ENCODE data around the gene DDB1. TPM values are rescaled to one million over a fixed set of nuclear protein-coding genes. Genes with fewer than 3 reads are reported as not detected.
A peak's percentile ranks its signal among the peaks of the same experiment; 100 is the strongest.

The DDB1 gene
- total RNA-seq (2021), result 294 and 297 TPM in 2 replicates
- long read RNA-seq, full-length matches to known transcripts, result 1,839 of 2,141 reads
- long read RNA-seq, partial matches to known transcripts, result 183 of 2,141 reads
- long read RNA-seq, other reads (novel, unspliced or antisense), result 119 of 2,141 reads

GRCh38 chr11:61332797-61333549, at the start of gene DDB1, which contains the start of gene TKFC:
DDB1 (minus strand) TSS chr11:61333105; CDS start chr11:61332968, 137 bp downstream.
TKFC (plus strand) TSS chr11:61333228; CDS start chr11:61334729, 1,501 bp downstream.
- Histone ChIP-seq H3K56ac (ENCODE audit: insufficient read length, low read depth, low read length) (peak within 1 kb of the TSS; percentile 76), H3T11ph (ENCODE audit: low read length) (no peak within 1 kb of the TSS), H4K8ac (replicated peaks; ENCODE audit: insufficient read length, low read depth, low read length) (no peak within 1 kb of the TSS), H4K20me1 (ENCODE audit: control insufficient read depth, insufficient read depth, insufficient read length) (no peaks in the 10 kb centered on the region), H3K4me1 (ENCODE audit: insufficient read depth, low read length) (peaks cover 5% of the 10 kb centered on the region), H3K79me2 (ENCODE audit: insufficient read depth, low read length) (peaks cover 25% of the 10 kb centered on the region), H2AFZ (ENCODE audit: low read length) (no peak within 1 kb of the TSS), H3K18ac (ENCODE audit: insufficient read length, low read depth, low read length) (peak within 1 kb of the TSS; percentile 97), H3K4me2 (ENCODE audit: insufficient read depth, insufficient read length, low read length) (peak within 1 kb of the TSS; percentile 94), H2AK5ac (ENCODE audit: insufficient read length, low read length) (no peak within 1 kb of the TSS), H4K91ac (ENCODE audit: insufficient read length, low read depth, low read length) (peak within 1 kb of the TSS; percentile 15), H3K14ac (ENCODE audit: insufficient read depth, low read length) (peak within 1 kb of the TSS; percentile 99), H2BK20ac (ENCODE audit: low read depth, low read length, poor library complexity, severe bottlenecking) (no peak within 1 kb of the TSS), H4K5ac (ENCODE audit: insufficient read length, low read depth, low read length) (peak within 1 kb of the TSS; percentile 90), H3K9ac (ENCODE audit: extremely low read depth, insufficient read length, low read length) (peak within 1 kb of the TSS; percentile 97), H3K27ac (ENCODE audit: insufficient read length, low read depth, low read length) (peak within 1 kb of the TSS; percentile 78), H3K27me3 (ENCODE audit: insufficient read depth, low read length) (no peaks in the 10 kb centered on the region), H2BK15ac (ENCODE audit: low read depth, low read length) (no peak within 1 kb of the TSS), H3K23ac (ENCODE audit: insufficient read length, low read depth, low read length) (no peak within 1 kb of the TSS), H3K9me3 (ENCODE audit: control insufficient read depth, low read depth, low read length) (no peaks in the 10 kb centered on the region), H2BK120ac (ENCODE audit: low read depth, low read length, poor library complexity, severe bottlenecking) (no peak within 1 kb of the TSS), H2BK12ac (ENCODE audit: insufficient read length, low read depth, low read length) (no peak within 1 kb of the TSS), H2BK5ac (ENCODE audit: insufficient read length, low read length) (peak within 1 kb of the TSS; percentile 79), H3K79me1 (ENCODE audit: insufficient read depth, low read depth, low read length, poor library complexity, severe bottlenecking) (no peaks in the 10 kb centered on the region), H3K23me2 (ENCODE audit: insufficient read length, low read depth, low read length, poor library complexity, severe bottlenecking) (peaks cover 13% of the 10 kb centered on the region), H3K4ac (ENCODE audit: low read depth, low read length) (peak within 1 kb of the TSS; percentile 44)
- Mint-ChIP-seq H3K27me3 (ENCODE audit: low read depth) (no peaks in the 10 kb centered on the region), H3K4me3 (peak within 1 kb of the TSS; percentile 95 to 98), H3K27ac (peak within 1 kb of the TSS; percentile 97 to 99 (median 98)), H3K9me3 (no peaks in the 10 kb centered on the region), H3K4me1 (peaks cover 39 to 45% of the 10 kb centered on the region in 2 experiments), H3K36me3 (ENCODE audit: insufficient read depth in 1 of 3, low read depth in 3 of 3) (peaks cover 22 to 37% (median 30%) of the 10 kb centered on the region in 3 experiments; a peak in 6 of 7 replicates)
- no peak for TF ChIP-seq CTCF (conservative IDR thresholded peaks at IDR 0.05)
- peak; percentile 99 for DNase-seq
- WGBS (ENCODE audit: extremely low coverage, insufficient read length, low lambda C conversion rate), result no CpG with 5 or more reads among the region's 81 CpGs
